SK-N-SH (cell line): ENCODE data around the gene NEGR1. TPM values are rescaled to one million over a fixed set of nuclear protein-coding genes. Genes with fewer than 3 reads are reported as not detected.

Experiments used
- CTCF ChIA-PET: fragments of 300-600, 350-600 bp; formaldehyde crosslinking; extraction: SDS; loops from one replicate; lab custom pipeline; 2021; lab: Yijun Ruan, JAX
- POLR2A ChIA-PET: fragments of 350-600 bp; sonication (Branson Sonifier 250); formaldehyde crosslinking; extraction: SDS; loops from one replicate; lab custom pipeline; 2020; ENCODE audit warnings: antibody characterized with exemption, inconsistent platforms; lab: Yijun Ruan, JAX
- DNase-seq: peaks from one replicate; pipeline ENCODE4 v3.0.0; 2012
- H2AFZ ChIP-seq: fragments of 200-600 bp; sonication (generic); 2 replicates; pipeline ENCODE4 v1.8.1; 2016; ENCODE audit warnings: antibody characterized with exemption, mild to moderate bottlenecking, low read depth
- H3F3A ChIP-seq: fragments of 200-600 bp; sonication (generic); replicated peaks from 2 replicates; pipeline ENCODE3; 2016; ENCODE audit warnings: antibody characterized with exemption, mild to moderate bottlenecking; ENCODE audit not compliant: insufficient read depth
- H3K27ac ChIP-seq, 2 experiments: fragments of 200-500 bp in 1 of 2; fragments of 200-600 bp in 1 of 2; sonication (Bioruptor generic) in 1 of 2; sonication (generic), shearing (Covaris generic) in 1 of 2; 2 replicates each; pipeline versions ENCODE4 v1.5.1 to v1.6.1; 2014 to 2016; ENCODE audit warnings: low read depth in 2 of 2, inconsistent platforms in 1 of 2, low read length in 1 of 2, mild to moderate bottlenecking in 1 of 2, mixed read lengths in 1 of 2
- H3K27me3 ChIP-seq: fragments of 200-600 bp; sonication (generic), shearing (Covaris generic); 2 replicates; pipeline ENCODE4 v1.6.1; 2016; ENCODE audit warnings: mixed run types; ENCODE audit not compliant: insufficient read depth
- H3K36me3 ChIP-seq, 2 experiments: fragments of 200-500 bp in 1 of 2; fragments of 200-600 bp in 1 of 2; sonication (Bioruptor generic) in 1 of 2; sonication (generic) in 1 of 2; replicated peaks in 1 of 2; 2 replicates each; pipeline versions ENCODE3 to v1.5.1; 2014 to 2016; ENCODE audit warnings: low read length in 1 of 2, mild to moderate bottlenecking in 1 of 2; ENCODE audit not compliant: insufficient read depth in 2 of 2, control insufficient read depth in 1 of 2
- H3K4me1 ChIP-seq, 2 experiments: fragments of 200-500 bp in 1 of 2; fragments of 200-600 bp in 1 of 2; sonication (Bioruptor generic) in 1 of 2; sonication (generic), shearing (Covaris generic) in 1 of 2; 2 replicates each; pipeline versions ENCODE4 v1.5.1 to v1.6.1; 2014 to 2016; ENCODE audit warnings: low read depth in 1 of 2, low read length in 1 of 2, mixed run types in 1 of 2; ENCODE audit not compliant: insufficient read depth in 2 of 2, control insufficient read depth in 1 of 2
- H3K4me2 ChIP-seq: fragments of 200-600 bp; sonication (generic), shearing (Covaris generic); 2 replicates; pipeline ENCODE4 v1.6.1; 2017; ENCODE audit warnings: mixed run types
- H3K4me3 ChIP-seq, 2 experiments: fragments of 200-500 bp in 1 of 2; fragments of 200-600 bp in 1 of 2; sonication (Bioruptor generic) in 1 of 2; sonication (generic), shearing (Covaris generic) in 1 of 2; 2 replicates each; pipeline versions ENCODE4 v1.5.1 to v1.8.1; 2014 to 2016; ENCODE audit warnings: low read depth in 2 of 2, inconsistent platforms in 1 of 2, low read length in 1 of 2, mild to moderate bottlenecking in 1 of 2, mixed read lengths in 1 of 2, moderate library complexity in 1 of 2
- H3K79me2 ChIP-seq: fragments of 200-600 bp; sonication (generic); 2 replicates; pipeline ENCODE4 v1.8.1; 2017; ENCODE audit warnings: mild to moderate bottlenecking; ENCODE audit not compliant: insufficient read depth
- H3K9ac ChIP-seq: fragments of 200-600 bp; sonication (generic); 2 replicates; pipeline ENCODE4 v1.6.1; 2017; ENCODE audit warnings: mixed run types
- H3K9me2 ChIP-seq: fragments of 200-600 bp; sonication (generic); 2 replicates; pipeline ENCODE4 v1.6.1; 2017; ENCODE audit warnings: mixed run types
- H3K9me3 ChIP-seq: fragments of 200-600 bp; sonication (generic); 2 replicates; pipeline ENCODE4 v1.6.1; 2017; ENCODE audit warnings: mixed run types, mild to moderate bottlenecking, moderate library complexity
- H4K20me1 ChIP-seq: fragments of 200-600 bp; sonication (generic); 2 replicates; pipeline ENCODE4 v1.6.1; 2017; ENCODE audit warnings: mild to moderate bottlenecking, mixed run types; ENCODE audit not compliant: insufficient read depth
- CHD2 ChIP-seq: fragments of 150-350 bp; IDR thresholded peaks from 2 replicates; pipeline ENCODE4 v1.6.1; 2018; ENCODE audit warnings: low read length; ENCODE audit not compliant: partially characterized antibody
- EP300 ChIP-seq, 2 experiments: IDR thresholded peaks; 2 replicates each; pipeline versions ENCODE4 v1.4.0 to v1.6.1; 2012; ENCODE audit warnings: borderline replicate concordance in 1 of 2, low read depth in 1 of 2, low read length in 1 of 2
- EZH2phosphoT487 ChIP-seq: fragments of 200-600 bp; sonication (generic); IDR thresholded peaks from 2 replicates; pipeline ENCODE4 v1.6.1; 2017; ENCODE audit warnings: low read depth, mixed run types, mild to moderate bottlenecking, antibody characterized with exemption, moderate library complexity, borderline replicate concordance
- FOSL2 ChIP-seq: IDR thresholded peaks from 2 replicates; pipeline ENCODE4 v1.4.0; 2012; ENCODE audit warnings: low read depth, mild to moderate bottlenecking, moderate library complexity, borderline replicate concordance
- FOXJ3 ChIP-seq: sonication (generic); formaldehyde crosslinking; IDR thresholded peaks from 2 replicates; pipeline ENCODE4 v1.5.1; 2020; ENCODE audit warnings: mild to moderate bottlenecking, missing genetic modification reagents
- MEF2A ChIP-seq: IDR thresholded peaks from 2 replicates; pipeline ENCODE4 v1.4.0; 2012; ENCODE audit warnings: low read depth, borderline replicate concordance
- MXI1 ChIP-seq: IDR thresholded peaks from 2 replicates; pipeline ENCODE4 v1.6.1; 2012; ENCODE audit warnings: mild to moderate bottlenecking, low read depth, low read length, improper control_type of control experiment
- NFIC ChIP-seq: IDR thresholded peaks from 2 replicates; pipeline ENCODE4 v1.4.0; 2012; ENCODE audit warnings: borderline replicate concordance
- POLR2AphosphoS5 ChIP-seq: IDR thresholded peaks from 2 replicates; pipeline ENCODE4 v1.6.1; 2012; ENCODE audit warnings: low read depth, low read length
- RAD21 ChIP-seq: IDR thresholded peaks from 2 replicates; pipeline ENCODE4 v1.6.1; 2012; ENCODE audit warnings: mild to moderate bottlenecking, low read length
- RCOR1 ChIP-seq: fragments of 150-350 bp; IDR thresholded peaks from 2 replicates; pipeline ENCODE4 v1.6.1; 2017; ENCODE audit warnings: antibody characterized with exemption, low read length
- RFX5 ChIP-seq: IDR thresholded peaks from 2 replicates; pipeline ENCODE4 v1.6.1; 2012; ENCODE audit warnings: mild to moderate bottlenecking, improper control_type of control experiment, low read length
- RXRA ChIP-seq: IDR thresholded peaks from 2 replicates; pipeline ENCODE4 v1.4.0; 2012; ENCODE audit warnings: low read depth, mild to moderate bottlenecking, borderline replicate concordance
- TAF1 ChIP-seq: IDR thresholded peaks from 2 replicates; pipeline ENCODE4 v1.6.1; 2012; ENCODE audit warnings: low read depth, mild to moderate bottlenecking, low read length, moderate library complexity, borderline replicate concordance
- TCF12 ChIP-seq: IDR thresholded peaks from 2 replicates; pipeline ENCODE4 v1.4.0; 2012
- TEAD4 ChIP-seq: IDR thresholded peaks from 2 replicates; pipeline ENCODE4 v1.4.0; 2012; ENCODE audit warnings: mild to moderate bottlenecking, borderline replicate concordance; ENCODE audit not compliant: insufficient read depth
- YY1 ChIP-seq: IDR thresholded peaks from 2 replicates; pipeline ENCODE4 v1.4.0; 2012; ENCODE audit warnings: low read depth, mild to moderate bottlenecking
- WGBS: methylation state at CpG from one replicate; pipeline ENCODE4 v1.1.6; 2017; ENCODE audit warnings: low lambda C conversion rate; 5-methylcytosine and 5-hydroxymethylcytosine counted together
- polyA plus RNA-seq, 3 experiments: library from polyadenylated mRNA; depleted of rRNA; stranded (reverse); fragments of >200 nt; gene quantifications; 2 replicates each; pipeline ENCODE4 v1.2.3, GENCODE V29; 2012
- TF ChIP-seq, protein P1 (sequence below): fragments of 200-600 bp; sonication (generic); IDR thresholded peaks from 2 replicates; pipeline ENCODE4 v1.6.1; 2017; ENCODE audit warnings: antibody characterized with exemption, mild to moderate bottlenecking, moderate library complexity
- TF ChIP-seq, protein P2 (sequence below): fragments of 150-350 bp; IDR thresholded peaks from 2 replicates; pipeline ENCODE4 v1.6.1; 2017; ENCODE audit warnings: antibody characterized with exemption, low read length, low read depth, borderline replicate concordance
- TF ChIP-seq, protein P3 (sequence below): IDR thresholded peaks from 2 replicates; pipeline ENCODE4 v1.4.0; 2012; ENCODE audit warnings: low read depth

Gene NEGR1
- polyA plus RNA-seq, 1 of the 3 experiments (the other 2 are of a cell fraction): 0.21 TPM

DNA sequence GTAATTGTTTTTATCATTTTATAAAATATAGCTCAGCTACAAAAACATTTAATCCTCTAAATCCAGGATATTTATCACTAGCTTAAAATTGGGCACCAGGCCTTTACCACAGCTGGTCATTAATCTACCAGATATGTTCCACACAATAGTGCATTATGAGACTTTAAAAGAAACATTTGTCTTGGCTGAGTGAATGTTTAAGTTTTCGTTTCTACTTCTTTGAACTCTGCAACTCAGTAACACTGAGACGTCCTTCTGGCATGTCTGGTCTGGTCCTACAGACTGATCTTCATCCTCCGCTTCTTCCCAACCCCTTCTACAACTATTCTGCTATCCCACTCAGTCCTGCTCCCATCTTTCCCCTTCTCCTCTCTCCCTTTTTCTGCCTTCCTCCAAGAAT, 296.2 kb downstream of the NEGR1 start:
- no peaks in the 10 kb centered on the region for H4K20me1 ChIP-seq
- no peaks in the 10 kb centered on the region for H3K79me2 ChIP-seq
- H3K4me1 ChIP-seq: no peaks in the 10 kb centered on the region
- no peak for TF ChIP-seq NFIC
- TF ChIP-seq TCF12: no peak
- no peak for TF ChIP-seq YY1
- no peak for TF ChIP-seq FOXJ3 (CRISPR knock-in tag)
- TF ChIP-seq RFX5: no peak
- no peak for TF ChIP-seq FOSL2
- TF ChIP-seq MXI1: no peak
- TF ChIP-seq EZH2phosphoT487: no peak
- TF ChIP-seq, protein P1, sequence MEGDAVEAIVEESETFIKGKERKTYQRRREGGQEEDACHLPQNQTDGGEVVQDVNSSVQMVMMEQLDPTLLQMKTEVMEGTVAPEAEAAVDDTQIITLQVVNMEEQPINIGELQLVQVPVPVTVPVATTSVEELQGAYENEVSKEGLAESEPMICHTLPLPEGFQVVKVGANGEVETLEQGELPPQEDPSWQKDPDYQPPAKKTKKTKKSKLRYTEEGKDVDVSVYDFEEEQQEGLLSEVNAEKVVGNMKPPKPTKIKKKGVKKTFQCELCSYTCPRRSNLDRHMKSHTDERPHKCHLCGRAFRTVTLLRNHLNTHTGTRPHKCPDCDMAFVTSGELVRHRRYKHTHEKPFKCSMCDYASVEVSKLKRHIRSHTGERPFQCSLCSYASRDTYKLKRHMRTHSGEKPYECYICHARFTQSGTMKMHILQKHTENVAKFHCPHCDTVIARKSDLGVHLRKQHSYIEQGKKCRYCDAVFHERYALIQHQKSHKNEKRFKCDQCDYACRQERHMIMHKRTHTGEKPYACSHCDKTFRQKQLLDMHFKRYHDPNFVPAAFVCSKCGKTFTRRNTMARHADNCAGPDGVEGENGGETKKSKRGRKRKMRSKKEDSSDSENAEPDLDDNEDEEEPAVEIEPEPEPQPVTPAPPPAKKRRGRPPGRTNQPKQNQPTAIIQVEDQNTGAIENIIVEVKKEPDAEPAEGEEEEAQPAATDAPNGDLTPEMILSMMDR: no peak
- TF ChIP-seq MEF2A: no peak
- TF ChIP-seq EP300 (IDR thresholded peaks at IDR 0.05; ENCODE audit: borderline replicate concordance in 1 of 2, low read depth in 1 of 2, low read length in 1 of 2): no peak
- TF ChIP-seq, protein P2, sequence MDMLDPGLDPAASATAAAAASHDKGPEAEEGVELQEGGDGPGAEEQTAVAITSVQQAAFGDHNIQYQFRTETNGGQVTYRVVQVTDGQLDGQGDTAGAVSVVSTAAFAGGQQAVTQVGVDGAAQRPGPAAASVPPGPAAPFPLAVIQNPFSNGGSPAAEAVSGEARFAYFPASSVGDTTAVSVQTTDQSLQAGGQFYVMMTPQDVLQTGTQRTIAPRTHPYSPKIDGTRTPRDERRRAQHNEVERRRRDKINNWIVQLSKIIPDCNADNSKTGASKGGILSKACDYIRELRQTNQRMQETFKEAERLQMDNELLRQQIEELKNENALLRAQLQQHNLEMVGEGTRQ: no peak
- no peak for TF ChIP-seq RXRA
- TF ChIP-seq, protein P3, sequence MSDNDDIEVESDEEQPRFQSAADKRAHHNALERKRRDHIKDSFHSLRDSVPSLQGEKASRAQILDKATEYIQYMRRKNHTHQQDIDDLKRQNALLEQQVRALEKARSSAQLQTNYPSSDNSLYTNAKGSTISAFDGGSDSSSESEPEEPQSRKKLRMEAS: no peak
- no peak for TF ChIP-seq RAD21
- no peak for TF ChIP-seq TEAD4
- no peak for TF ChIP-seq CHD2
- no peak for TF ChIP-seq RCOR1
- no peak for TF ChIP-seq POLR2AphosphoS5
- TF ChIP-seq TAF1: no peak
- H2AFZ ChIP-seq: no peak overlapping the region
- H3K9me3 ChIP-seq: no peaks in the 10 kb centered on the region
- ChIA-PET CTCF (no interaction called here), POLR2A (interaction anchor here (0.6 kb wide), 1 partner anchor 121 kb away, joined by 4 read pairs; no protein-coding TSS in a partner anchor)
- no peaks in the 10 kb centered on the region for H3K9me2 ChIP-seq
- H3K4me2 ChIP-seq: no peak overlapping the region
- H3K36me3 ChIP-seq: no peaks in the 10 kb centered on the region
- no peak overlapping the region for H3K27ac ChIP-seq
- H3F3A ChIP-seq: no peaks in the 10 kb centered on the region
- WGBS: 44% methylated on average over 3 of the region's 3 CpGs
- H3K9ac ChIP-seq: no peak overlapping the region
- no peak overlapping the region for H3K4me3 ChIP-seq
- H3K27me3 ChIP-seq: no peaks in the 10 kb centered on the region
- no peak for DNase-seq
